ENCODE measurements around the gene LRRC2.

The LRRC2 gene

GRCh38 chr3:46576879-46577278, 10.8 kb upstream of the LRRC2 start:
- no peak for DNase-seq (ENCODE audit: low read depth, low spot score)
- Histone ChIP-seq H3K9ac (ENCODE audit: insufficient read length) (no peak overlapping the region), H3K36me3 (ENCODE audit: insufficient read depth, low read length) (no peaks in the 10 kb centered on the region), H3K27ac (no peak overlapping the region), H3K9me3 (ENCODE audit: low read depth, low read length) (no peaks in the 10 kb centered on the region), H3K4me3 (no peak overlapping the region)
- TF ChIP-seq FOXP2 (optimal IDR thresholded peaks at IDR 0.05; ENCODE audit: control extremely low read depth, extremely low read length, insufficient read depth) (no peak), EZH2 (IDR thresholded peaks at IDR 0.05) (no peak), POLR2AphosphoS5 (IDR thresholded peaks at IDR 0.05; ENCODE audit: borderline replicate concordance, low read depth, low read length) (no peak)

GRCh38 chr3:46576386-46576785, 10.3 kb upstream of the LRRC2 start:
- no peak for DNase-seq (ENCODE audit: low read depth, low spot score)
- Histone ChIP-seq H3K27ac (no peak overlapping the region), H3K9me3 (ENCODE audit: low read depth, low read length) (no peaks in the 10 kb centered on the region), H3K36me3 (ENCODE audit: insufficient read depth, low read length) (no peaks in the 10 kb centered on the region), H3K9ac (ENCODE audit: insufficient read length) (no peak overlapping the region), H3K4me3 (no peak overlapping the region)
- TF ChIP-seq FOXP2 (optimal IDR thresholded peaks at IDR 0.05; ENCODE audit: control extremely low read depth, extremely low read length, insufficient read depth), result no peak
- TF ChIP-seq POLR2AphosphoS5 (IDR thresholded peaks at IDR 0.05; ENCODE audit: borderline replicate concordance, low read depth, low read length), result no peak
- TF ChIP-seq EZH2 (IDR thresholded peaks at IDR 0.05), result no peak

- DNase-seq (ENCODE audit: low read depth, low spot score), result no peak
- Histone ChIP-seq H3K27ac (no peak overlapping the region), H3K36me3 (ENCODE audit: insufficient read depth, low read length) (no peaks in the 10 kb centered on the region), H3K9me3 (ENCODE audit: low read depth, low read length) (no peaks in the 10 kb centered on the region), H3K4me3 (no peak overlapping the region), H3K9ac (ENCODE audit: insufficient read length) (no peak overlapping the region)
- TF ChIP-seq FOXP2 (optimal IDR thresholded peaks at IDR 0.05; ENCODE audit: control extremely low read depth, extremely low read length, insufficient read depth) (no peak), POLR2AphosphoS5 (IDR thresholded peaks at IDR 0.05; ENCODE audit: borderline replicate concordance, low read depth, low read length) (no peak), EZH2 (IDR thresholded peaks at IDR 0.05) (no peak)
Measured at GRCh38 chr3:46575577-46576222, 9.6 kb upstream of the LRRC2 start.

DNA sequence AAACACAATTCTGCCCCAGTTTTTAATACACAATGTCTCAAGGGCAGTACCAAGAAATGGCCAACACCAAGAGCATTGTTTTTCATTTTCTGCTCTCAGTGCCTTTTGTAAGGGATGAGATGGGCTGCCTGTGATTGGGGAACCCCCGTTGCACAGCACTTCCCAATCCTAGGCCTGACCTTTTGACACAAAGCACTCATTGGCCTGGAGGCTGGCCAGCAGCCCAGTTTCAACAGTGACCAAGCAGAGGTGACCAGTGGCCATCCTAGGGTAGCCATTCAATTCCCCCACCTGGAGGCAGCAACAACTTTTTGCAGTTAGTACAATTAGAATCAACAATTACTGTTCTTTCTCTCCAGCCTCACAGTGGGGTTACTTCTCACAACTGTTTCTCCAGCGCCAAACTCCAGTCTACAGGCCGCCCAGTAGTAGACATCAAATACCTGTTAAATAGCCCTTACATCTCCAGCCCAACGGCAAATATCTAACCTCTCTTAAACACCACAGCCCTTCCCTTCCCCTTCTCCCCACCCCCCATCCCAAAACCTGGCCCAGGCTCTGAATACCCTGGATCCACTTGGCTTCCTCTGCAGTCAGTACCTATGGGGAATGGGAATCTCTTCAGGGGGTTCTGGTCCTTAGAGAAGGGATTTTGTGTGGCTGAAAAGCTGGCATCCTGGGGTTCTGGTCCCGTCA, 8.9 kb upstream of the LRRC2 start:
- Histone ChIP-seq H3K36me3 (ENCODE audit: insufficient read depth, low read length) (no peaks in the 10 kb centered on the region), H3K4me3 (no peak overlapping the region), H3K27ac (no peak overlapping the region), H3K9ac (ENCODE audit: insufficient read length) (no peak overlapping the region), H3K9me3 (ENCODE audit: low read depth, low read length) (no peaks in the 10 kb centered on the region)
- DNase-seq (ENCODE audit: low read depth, low spot score), result no peak
- no peak for TF ChIP-seq EZH2 (IDR thresholded peaks at IDR 0.05)
- no peak for TF ChIP-seq FOXP2 (optimal IDR thresholded peaks at IDR 0.05; ENCODE audit: control extremely low read depth, extremely low read length, insufficient read depth)
- TF ChIP-seq POLR2AphosphoS5 (IDR thresholded peaks at IDR 0.05; ENCODE audit: borderline replicate concordance, low read depth, low read length), result no peak

GRCh38 chr3:46574243-46574646, 8.1 kb upstream of the LRRC2 start:
- Histone ChIP-seq H3K9ac (ENCODE audit: insufficient read length) (no peak overlapping the region), H3K4me3 (no peak overlapping the region)

DNA sequence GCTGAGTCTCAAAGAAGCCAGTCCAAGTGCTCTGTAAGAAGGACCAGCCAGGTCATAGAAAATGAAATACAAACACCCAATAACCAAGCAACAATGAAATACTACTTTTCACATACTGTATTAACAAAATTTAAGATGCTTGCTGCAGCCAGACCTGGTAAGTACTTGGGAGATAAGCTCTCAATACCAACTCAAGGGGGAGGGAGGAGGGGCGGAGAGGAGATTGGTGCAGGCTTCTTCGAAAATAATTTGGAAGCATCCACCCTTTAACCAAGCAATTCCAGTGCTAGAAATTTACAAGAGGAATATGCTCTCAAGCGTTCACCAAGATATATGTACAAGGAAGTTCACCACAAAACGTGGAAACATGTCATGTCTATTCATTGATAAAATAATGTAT, 7.6 kb upstream of the LRRC2 start:
- Histone ChIP-seq H3K36me3 (ENCODE audit: insufficient read depth, low read length) (no peaks in the 10 kb centered on the region), H3K27ac (no peak overlapping the region), H3K9me3 (ENCODE audit: low read depth, low read length) (no peaks in the 10 kb centered on the region), H3K4me3 (no peak overlapping the region), H3K9ac (ENCODE audit: insufficient read length) (no peak overlapping the region)
- no peak for TF ChIP-seq POLR2AphosphoS5 (IDR thresholded peaks at IDR 0.05; ENCODE audit: borderline replicate concordance, low read depth, low read length)
- no peak for TF ChIP-seq FOXP2 (optimal IDR thresholded peaks at IDR 0.05; ENCODE audit: control extremely low read depth, extremely low read length, insufficient read depth)
- no peak for TF ChIP-seq EZH2 (IDR thresholded peaks at IDR 0.05)
- DNase-seq (ENCODE audit: low read depth, low spot score), result no peak

More at GRCh38 chr3:46574243-46574646, 8.1 kb upstream of the LRRC2 start:
- DNase-seq (ENCODE audit: low read depth, low spot score), result no peak
- Histone ChIP-seq H3K27ac (no peak overlapping the region), H3K9me3 (ENCODE audit: low read depth, low read length) (no peaks in the 10 kb centered on the region), H3K36me3 (ENCODE audit: insufficient read depth, low read length) (no peaks in the 10 kb centered on the region)
- TF ChIP-seq FOXP2 (optimal IDR thresholded peaks at IDR 0.05; ENCODE audit: control extremely low read depth, extremely low read length, insufficient read depth), result no peak
- no peak for TF ChIP-seq EZH2 (IDR thresholded peaks at IDR 0.05)
- TF ChIP-seq POLR2AphosphoS5 (IDR thresholded peaks at IDR 0.05; ENCODE audit: borderline replicate concordance, low read depth, low read length), result no peak

DNA sequence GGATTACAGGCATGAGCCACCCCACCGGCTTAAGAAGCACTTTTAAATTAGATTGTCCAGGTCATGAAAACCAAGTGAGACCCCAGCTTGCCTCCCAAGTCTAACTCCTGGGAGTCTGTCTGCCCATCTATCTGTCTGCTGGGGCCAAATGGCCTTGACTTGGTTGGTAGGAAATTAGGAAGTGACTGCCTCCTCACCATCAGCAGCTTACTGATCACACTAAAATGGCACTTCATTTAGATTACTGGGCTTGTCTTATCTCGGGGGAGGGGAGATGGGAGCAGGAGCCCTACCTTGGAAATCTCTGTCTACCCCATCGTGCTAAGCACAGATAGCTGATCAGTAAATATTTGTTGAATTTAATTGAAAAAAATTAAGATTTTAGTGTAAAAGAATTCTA, 5.6 kb upstream of the LRRC2 start:
- Histone ChIP-seq H3K36me3 (ENCODE audit: insufficient read depth, low read length) (no peaks in the 10 kb centered on the region), H3K4me3 (no peak overlapping the region), H3K9me3 (ENCODE audit: low read depth, low read length) (no peaks in the 10 kb centered on the region), H3K27ac (no peak overlapping the region), H3K9ac (ENCODE audit: insufficient read length) (no peak overlapping the region)
- no peak for TF ChIP-seq EZH2 (IDR thresholded peaks at IDR 0.05)
- DNase-seq (ENCODE audit: low read depth, low spot score), result no peak

GRCh38 chr3:46565607-46566039, 479 bp downstream of the LRRC2 start:
- Histone ChIP-seq H3K4me3 (no peak overlapping the region), H3K9ac (ENCODE audit: insufficient read length) (no peak overlapping the region), H3K36me3 (ENCODE audit: insufficient read depth, low read length) (no peaks in the 10 kb centered on the region), H3K9me3 (ENCODE audit: low read depth, low read length) (no peaks in the 10 kb centered on the region), H3K27ac (no peak overlapping the region)
- TF ChIP-seq POLR2AphosphoS5 (IDR thresholded peaks at IDR 0.05; ENCODE audit: borderline replicate concordance, low read depth, low read length) (no peak), FOXP2 (optimal IDR thresholded peaks at IDR 0.05; ENCODE audit: control extremely low read depth, extremely low read length, insufficient read depth) (no peak), EZH2 (IDR thresholded peaks at IDR 0.05) (no peak)
- DNase-seq (ENCODE audit: low read depth, low spot score), result no peak

Measured in SK-N-MC (cell line).